H1 (cell line): ENCODE measurements around the gene CCDC13.

Experiments used
- ATF3 ChIP-seq: IDR thresholded peaks from 2 replicates; pipeline ENCODE4 v1.6.1; 2011; ENCODE audit warnings: low read depth, mild to moderate bottlenecking, low read length; ENCODE audit not compliant: insufficient read depth
- CTCF ChIP-seq, 3 experiments: IDR thresholded peaks; 1 replicate in 2 of 3; 2 replicates in 1 of 3; pipeline versions ENCODE4 v1.5.1 to v1.6.1; 2011; ENCODE audit warnings: low read length in 3 of 3, mild to moderate bottlenecking in 3 of 3, inconsistent platforms in 2 of 3, low read depth in 1 of 3, moderate library complexity in 1 of 3; ENCODE audit not compliant: insufficient read depth in 1 of 3; ENCODE audit errors: control extremely low read depth in 1 of 3
- EZH2 ChIP-seq: fragments of 200-600 bp; sonication (generic); IDR thresholded peaks from 2 replicates; pipeline ENCODE4 v1.7.1; 2012; ENCODE audit warnings: low read depth, mild to moderate bottlenecking, moderate library complexity, low read length, inconsistent platforms; ENCODE audit not compliant: severe bottlenecking
- JUN ChIP-seq: IDR thresholded peaks from 2 replicates; pipeline ENCODE4 v1.6.1; 2011; ENCODE audit warnings: low read depth, mild to moderate bottlenecking, improper control_type of control experiment, low read length
- POLR2A ChIP-seq, 2 experiments: IDR thresholded peaks; 1 replicate in 1 of 2; 2 replicates in 1 of 2; pipeline ENCODE4 v1.6.1; 2011; ENCODE audit warnings: low read depth in 2 of 2, low read length in 2 of 2, mild to moderate bottlenecking in 2 of 2; ENCODE audit errors: control extremely low read depth in 1 of 2
- RFX5 ChIP-seq: IDR thresholded peaks from 2 replicates; pipeline ENCODE4 v1.6.1; 2011; ENCODE audit warnings: low read depth, low read length, improper control_type of control experiment, borderline replicate concordance
- SP1 ChIP-seq: IDR thresholded peaks from 2 replicates; pipeline ENCODE4 v1.6.1; 2011; ENCODE audit warnings: low read depth, low read length
- SUZ12 ChIP-seq: fragments of 200-600 bp; sonication (generic); IDR thresholded peaks from 2 replicates; pipeline ENCODE4 v1.6.1; 2012; ENCODE audit warnings: mild to moderate bottlenecking, inconsistent platforms, low read length, moderate library complexity, mixed read lengths
- TAF1 ChIP-seq: IDR thresholded peaks from 2 replicates; pipeline ENCODE4 v1.6.1; 2011; ENCODE audit warnings: mild to moderate bottlenecking, low read depth, low read length
- TAF7 ChIP-seq: optimal IDR thresholded peaks from 2 replicates; pipeline ENCODE3; 2011; ENCODE audit warnings: low read depth, mild to moderate bottlenecking, inconsistent platforms, low read length, moderate library complexity, borderline replicate concordance
- TEAD4 ChIP-seq: IDR thresholded peaks from 2 replicates; pipeline ENCODE4 v1.6.1; 2012; ENCODE audit warnings: low read depth, low read length, inconsistent platforms, mixed read lengths

GRCh38 chr3:42729404-42730145 lies 43.5 kb downstream of the CCDC13 start:
- no peak for TF ChIP-seq JUN
- no peak for TF ChIP-seq CTCF (IDR thresholded peaks at IDR 0.05; ENCODE audit: control extremely low read depth in 1 of 3, insufficient read depth in 1 of 3, low read depth in 1 of 3, low read length in 3 of 3)
- no peak for TF ChIP-seq SUZ12
- TF ChIP-seq EZH2: no peak
- no peak for TF ChIP-seq ATF3
- no peak for TF ChIP-seq SP1
- no peak for TF ChIP-seq RFX5
- no peak for TF ChIP-seq TAF7
- no peak for TF ChIP-seq TAF1
- no peak for TF ChIP-seq POLR2A (IDR thresholded peaks at IDR 0.05; ENCODE audit: control extremely low read depth in 1 of 2, low read depth in 2 of 2, low read length in 2 of 2)
- no peak for TF ChIP-seq TEAD4
